AG09309 (cell line): ENCODE measurements around the gene ETV6.

Experiments
- DNase-seq: peaks from one replicate; pipeline ENCODE4 v3.0.0-alpha.2; 2010; ENCODE audit warnings: low read depth
- H3K4me3 ChIP-seq: 2 replicates; pipeline ENCODE4 v1.5.1; 2011; ENCODE audit warnings: mild to moderate bottlenecking, low read depth, low read length, moderate library complexity; ENCODE audit not compliant: control insufficient read depth
- TF ChIP-seq, protein P1 (sequence below): IDR thresholded peaks from 2 replicates; pipeline ENCODE4 v1.5.1; 2011; ENCODE audit warnings: mild to moderate bottlenecking, low read depth, low read length, inconsistent platforms; ENCODE audit not compliant: insufficient read depth, control insufficient read depth; ENCODE audit errors: missing control alignments

ETV6 gene

GRCh38 chr12:11748903-11749302 is 99.4 kb downstream of the ETV6 start:
- TF ChIP-seq, protein P1, sequence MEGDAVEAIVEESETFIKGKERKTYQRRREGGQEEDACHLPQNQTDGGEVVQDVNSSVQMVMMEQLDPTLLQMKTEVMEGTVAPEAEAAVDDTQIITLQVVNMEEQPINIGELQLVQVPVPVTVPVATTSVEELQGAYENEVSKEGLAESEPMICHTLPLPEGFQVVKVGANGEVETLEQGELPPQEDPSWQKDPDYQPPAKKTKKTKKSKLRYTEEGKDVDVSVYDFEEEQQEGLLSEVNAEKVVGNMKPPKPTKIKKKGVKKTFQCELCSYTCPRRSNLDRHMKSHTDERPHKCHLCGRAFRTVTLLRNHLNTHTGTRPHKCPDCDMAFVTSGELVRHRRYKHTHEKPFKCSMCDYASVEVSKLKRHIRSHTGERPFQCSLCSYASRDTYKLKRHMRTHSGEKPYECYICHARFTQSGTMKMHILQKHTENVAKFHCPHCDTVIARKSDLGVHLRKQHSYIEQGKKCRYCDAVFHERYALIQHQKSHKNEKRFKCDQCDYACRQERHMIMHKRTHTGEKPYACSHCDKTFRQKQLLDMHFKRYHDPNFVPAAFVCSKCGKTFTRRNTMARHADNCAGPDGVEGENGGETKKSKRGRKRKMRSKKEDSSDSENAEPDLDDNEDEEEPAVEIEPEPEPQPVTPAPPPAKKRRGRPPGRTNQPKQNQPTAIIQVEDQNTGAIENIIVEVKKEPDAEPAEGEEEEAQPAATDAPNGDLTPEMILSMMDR: no peak
- H3K4me3 ChIP-seq: no peak overlapping the region
- no peak for DNase-seq

GRCh38 chr12:11749943-11750690 is 100.6 kb downstream of the ETV6 start:
- no peak overlapping the region for H3K4me3 ChIP-seq
- no peak for DNase-seq
- TF ChIP-seq, protein P1: no peak

DNA sequence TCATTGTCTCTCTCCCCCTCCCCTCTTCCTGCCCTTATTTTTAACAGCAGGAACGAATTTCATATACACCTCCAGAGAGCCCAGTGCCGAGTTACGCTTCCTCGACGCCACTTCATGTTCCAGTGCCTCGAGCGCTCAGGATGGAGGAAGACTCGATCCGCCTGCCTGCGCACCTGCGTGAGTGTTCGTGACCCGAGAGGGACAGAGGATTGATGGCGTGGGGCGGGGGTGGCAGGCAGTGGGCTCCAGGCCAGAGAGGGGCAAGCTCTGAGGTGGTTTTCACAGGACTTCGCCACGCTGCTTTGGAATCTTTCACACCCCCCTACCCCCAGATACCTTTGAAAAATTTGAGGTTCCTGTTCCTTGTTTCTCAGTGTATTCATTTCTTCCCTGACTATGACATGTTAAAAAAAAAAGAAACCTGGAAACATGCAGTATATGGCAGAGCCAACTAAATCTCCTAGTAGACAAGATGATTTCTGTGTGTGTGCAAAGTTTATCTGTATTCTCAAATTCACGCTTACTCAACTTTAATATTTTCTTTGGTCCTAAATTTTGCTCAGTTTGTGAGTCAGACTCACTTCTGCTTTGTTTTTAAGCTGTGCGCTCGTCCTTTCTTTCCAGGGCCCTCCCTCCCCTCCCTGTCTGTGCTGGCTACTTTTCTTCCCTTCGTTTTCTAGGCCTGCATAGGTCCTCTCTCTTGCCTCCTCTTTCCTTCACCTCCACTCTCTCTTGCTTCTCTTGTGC is 103.1 kb downstream of the ETV6 start:
- TF ChIP-seq, protein P1: no peak

DNA sequence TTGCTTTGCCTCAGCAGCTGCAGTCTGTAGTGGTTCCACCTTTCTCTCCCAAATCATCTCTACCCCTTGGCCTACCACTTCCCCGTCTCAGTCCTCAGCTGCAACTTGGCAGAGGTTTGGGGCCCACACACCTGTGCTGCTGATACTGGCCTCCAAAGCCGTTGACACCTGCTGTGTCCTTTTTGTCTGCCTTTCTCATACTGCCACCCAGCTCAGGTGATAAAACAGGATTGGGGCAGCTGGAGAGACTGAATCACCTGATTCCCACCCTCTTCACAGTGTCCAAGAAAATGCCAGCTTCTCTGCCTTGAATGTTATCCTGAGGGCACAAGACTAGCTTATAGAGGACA is 103.7 kb downstream of the ETV6 start:
- TF ChIP-seq, protein P1: no peak
- no peak overlapping the region for H3K4me3 ChIP-seq
- no peak for DNase-seq

More for the DNA sequence above, 103.1 kb downstream of the ETV6 start:
- no peak overlapping the region for H3K4me3 ChIP-seq
- no peak for DNase-seq

GRCh38 chr12:11753826-11754225 is 104.4 kb downstream of the ETV6 start:
- DNase-seq: no peak
- TF ChIP-seq, protein P1: no peak
- no peak overlapping the region for H3K4me3 ChIP-seq

DNA sequence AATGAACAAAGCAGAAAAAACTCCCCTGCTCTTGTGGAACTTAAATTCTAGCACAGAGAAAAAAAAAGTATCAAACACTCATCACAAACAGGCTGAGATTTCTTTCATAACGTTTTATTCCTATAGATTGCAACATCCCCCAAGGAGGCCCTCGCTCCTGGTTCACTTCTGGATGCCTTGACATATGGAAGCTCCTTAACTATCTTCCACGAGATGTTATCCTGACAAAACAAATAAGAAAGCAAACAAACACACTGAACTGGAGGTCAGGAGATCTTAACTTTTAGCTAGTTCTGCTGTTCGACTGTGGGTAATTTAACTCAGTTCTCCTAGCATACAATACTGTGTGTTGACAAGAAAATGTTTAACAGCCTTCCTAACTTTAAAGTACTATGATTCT is 104.8 kb downstream of the ETV6 start:
- H3K4me3 ChIP-seq: no peak overlapping the region
- TF ChIP-seq, protein P1: no peak
- no peak for DNase-seq
